GM11168 (cell line): ENCODE data around the gene RET.

ENCODE experiments used
- in situ Hi-C: fragments of 300-500 bp; cut with MboI; formaldehyde crosslinking; loops from one replicate; pipeline ENCODE4 v1.12.0; 2022; ENCODE audit warnings: low sequenced_read_pairs; ENCODE audit not compliant: unreplicated experiment

The RET gene

DNA sequence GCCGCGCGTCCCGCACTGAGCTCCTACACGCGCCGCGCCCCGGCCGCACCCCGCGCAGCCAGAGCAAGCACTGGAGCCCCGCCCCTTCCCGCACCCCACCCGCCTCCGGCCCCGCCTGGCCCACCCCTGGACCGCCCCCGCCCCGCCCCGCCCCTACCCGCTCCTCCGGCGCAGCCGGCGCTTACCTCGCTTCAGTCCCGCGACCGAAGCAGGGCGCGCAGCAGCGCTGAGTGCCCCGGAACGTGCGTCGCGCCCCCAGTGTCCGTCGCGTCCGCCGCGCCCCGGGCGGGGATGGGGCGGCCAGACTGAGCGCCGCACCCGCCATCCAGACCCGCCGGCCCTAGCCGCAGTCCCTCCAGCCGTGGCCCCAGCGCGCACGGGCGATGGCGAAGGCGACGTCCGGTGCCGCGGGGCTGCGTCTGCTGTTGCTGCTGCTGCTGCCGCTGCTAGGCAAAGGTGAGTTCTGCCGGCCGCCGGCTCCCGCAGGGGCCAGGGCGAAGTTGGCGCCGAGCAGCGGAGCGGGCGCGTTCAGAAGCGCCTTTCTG lies at the start of gene RET:
TSS of gene RET (plus strand) at position 194 of the 545 bp plus-strand sequence. CDS start at position 384, 190 bp downstream.
- in situ Hi-C loops: no loop called here

GRCh38 chr10:43027331-43027955 lies 49.4 kb upstream of the RET start:
- in situ Hi-C loops: no loop called here

GRCh38 chr10:43028143-43028542 lies 48.7 kb upstream of the RET start:
- in situ Hi-C loops: no loop called here

DNA sequence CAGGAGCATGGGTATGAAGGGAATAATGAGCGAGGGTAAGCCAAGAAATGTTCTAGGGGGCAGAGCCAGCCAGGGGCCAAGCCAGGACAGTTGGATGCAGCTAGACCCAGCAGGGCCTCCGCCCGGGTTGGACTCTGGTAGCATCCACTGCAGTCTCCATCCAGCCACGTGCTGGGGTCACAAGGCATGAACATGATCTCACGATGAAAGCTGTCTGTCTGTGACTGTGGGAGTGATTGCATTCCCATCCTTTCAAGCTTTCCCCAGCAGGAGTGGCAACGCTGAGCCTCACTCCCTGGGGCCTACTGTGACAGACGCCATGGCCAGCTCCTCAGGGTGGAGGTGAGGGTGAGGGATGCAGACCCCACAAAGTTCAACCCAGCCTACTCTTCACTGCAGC lies 47.8 kb upstream of the RET start:
- in situ Hi-C loops: no loop called here

DNA sequence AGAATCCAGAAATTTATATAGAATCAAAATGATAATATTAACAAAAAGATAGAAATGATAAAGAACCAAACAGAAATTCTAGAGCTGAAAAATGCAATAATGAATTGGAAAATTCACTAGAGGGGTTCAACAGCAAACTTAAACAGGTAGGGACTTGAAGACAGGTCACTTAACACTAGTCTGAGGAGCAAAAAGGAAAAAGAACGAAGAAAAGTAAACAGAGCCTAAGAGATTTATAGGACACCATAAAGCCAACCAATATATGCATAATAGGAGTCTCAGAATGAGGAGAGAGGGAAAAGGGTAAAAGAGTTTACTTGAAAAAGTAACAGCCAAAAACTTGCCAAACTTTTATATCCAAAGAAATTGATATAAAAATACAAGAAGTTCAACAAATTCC lies 44.3 kb upstream of the RET start:
- in situ Hi-C loops: no loop called here

- in situ Hi-C loops: no loop called here
Measured at GRCh38 chr10:43035800-43036199, 41.1 kb upstream of the RET start.

GRCh38 chr10:43036481-43037428 lies 40.1 kb upstream of the RET start:
- in situ Hi-C loops: no loop called here

DNA sequence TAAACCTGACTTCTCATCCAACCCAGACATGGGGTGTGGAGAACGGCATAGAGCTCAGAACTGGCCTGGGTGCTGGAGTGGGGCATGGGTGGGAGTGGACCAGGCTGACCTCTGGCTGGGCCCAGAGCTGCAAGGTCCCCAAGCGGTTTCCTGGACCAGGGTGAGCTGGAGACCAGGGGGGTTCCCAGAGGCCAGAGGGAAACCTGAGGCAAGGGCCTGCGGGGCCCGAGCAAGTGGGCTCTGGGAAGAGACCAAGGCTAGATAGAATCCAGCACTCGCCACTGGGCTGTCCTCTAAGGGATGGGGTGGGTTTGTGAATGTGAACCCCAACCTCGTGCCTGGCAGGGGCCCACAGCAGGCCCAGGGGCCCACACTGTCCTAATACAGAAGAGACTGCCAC lies 39.4 kb upstream of the RET start:
- in situ Hi-C loops: no loop called here

- in situ Hi-C loops: no loop called here
Measured at GRCh38 chr10:43037942-43038782, 38.7 kb upstream of the RET start.

- in situ Hi-C loops: no loop called here
Measured at GRCh38 chr10:43038783-43039623, 37.9 kb upstream of the RET start.

DNA sequence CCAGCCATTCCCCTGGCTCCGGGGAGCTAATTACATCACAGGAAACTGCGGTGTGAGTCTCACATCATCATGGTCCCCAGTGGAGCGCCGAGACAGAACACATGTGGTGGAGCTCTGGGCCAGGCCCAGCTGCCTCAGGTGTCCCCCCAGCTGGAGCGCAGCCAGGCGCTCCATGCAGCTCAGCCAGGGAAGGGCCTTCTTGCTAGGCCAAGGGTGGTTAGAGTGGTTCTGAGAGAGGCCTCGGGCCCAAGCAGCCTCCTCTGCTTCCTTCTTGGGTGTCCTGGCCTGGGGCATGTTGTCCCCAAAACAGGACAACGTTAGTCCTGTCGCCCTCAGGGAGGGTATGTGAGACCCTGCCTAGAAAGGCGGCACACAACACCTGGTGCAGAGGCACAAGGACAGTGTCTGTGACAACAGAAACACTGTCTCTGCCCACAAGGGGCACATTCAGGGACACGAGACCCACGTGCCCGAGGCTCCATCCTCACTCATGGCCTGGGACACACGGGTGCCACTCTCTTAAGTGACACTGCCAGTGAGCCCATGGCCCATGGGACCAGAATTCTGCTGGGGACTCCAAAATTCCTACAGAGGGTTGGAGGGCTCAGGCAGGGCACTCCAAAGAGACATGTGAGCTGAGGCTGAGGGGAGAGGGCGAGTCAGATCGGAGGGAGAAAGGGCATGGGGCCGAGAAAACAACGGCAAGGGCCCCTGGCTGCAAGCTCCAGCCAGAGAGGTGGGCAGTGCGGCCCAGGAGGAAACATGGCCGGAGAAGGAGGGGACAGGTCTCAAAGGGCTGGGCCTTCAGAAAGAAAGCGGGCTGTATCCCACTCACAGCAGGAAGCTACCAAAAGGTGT lies 37.0 kb upstream of the RET start:
- in situ Hi-C loops: no loop called here

DNA sequence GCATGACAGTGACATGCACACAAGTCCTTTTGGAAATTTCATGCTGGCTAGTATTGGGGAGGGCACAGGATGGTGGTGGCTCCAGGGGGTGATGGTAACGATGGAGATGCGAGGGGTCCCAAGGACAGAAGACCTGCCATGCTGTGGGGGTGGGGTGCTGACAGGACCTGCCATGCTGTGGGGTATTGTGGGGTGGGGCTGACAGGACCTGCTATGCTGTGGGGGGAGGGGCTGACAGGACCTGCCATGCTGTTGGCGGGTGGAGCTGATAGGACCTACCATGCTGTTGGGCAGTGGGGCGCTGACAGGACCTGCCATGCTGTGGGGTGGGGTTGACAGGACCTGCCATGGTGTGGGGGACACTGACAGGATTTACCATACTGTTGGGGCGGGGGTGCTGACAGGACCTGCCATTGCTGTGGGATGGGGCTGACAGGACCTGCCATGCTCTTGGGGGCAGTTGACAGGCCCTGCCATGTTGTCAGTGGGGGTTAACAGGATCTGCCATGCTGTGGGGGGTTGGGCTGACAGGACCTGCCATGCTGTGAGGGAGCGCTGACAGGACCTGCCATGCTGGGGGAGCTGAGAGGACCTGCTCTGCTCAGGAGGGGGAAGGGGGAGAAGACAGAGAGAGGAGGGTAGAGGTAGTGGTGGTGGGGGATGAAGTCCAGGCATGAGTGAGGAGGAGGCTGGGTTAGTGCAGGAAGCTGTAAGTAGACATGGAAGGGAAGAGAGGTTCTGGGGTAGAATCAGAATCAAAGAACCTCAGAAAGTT lies 36.2 kb upstream of the RET start:
- in situ Hi-C loops: no loop called here

DNA sequence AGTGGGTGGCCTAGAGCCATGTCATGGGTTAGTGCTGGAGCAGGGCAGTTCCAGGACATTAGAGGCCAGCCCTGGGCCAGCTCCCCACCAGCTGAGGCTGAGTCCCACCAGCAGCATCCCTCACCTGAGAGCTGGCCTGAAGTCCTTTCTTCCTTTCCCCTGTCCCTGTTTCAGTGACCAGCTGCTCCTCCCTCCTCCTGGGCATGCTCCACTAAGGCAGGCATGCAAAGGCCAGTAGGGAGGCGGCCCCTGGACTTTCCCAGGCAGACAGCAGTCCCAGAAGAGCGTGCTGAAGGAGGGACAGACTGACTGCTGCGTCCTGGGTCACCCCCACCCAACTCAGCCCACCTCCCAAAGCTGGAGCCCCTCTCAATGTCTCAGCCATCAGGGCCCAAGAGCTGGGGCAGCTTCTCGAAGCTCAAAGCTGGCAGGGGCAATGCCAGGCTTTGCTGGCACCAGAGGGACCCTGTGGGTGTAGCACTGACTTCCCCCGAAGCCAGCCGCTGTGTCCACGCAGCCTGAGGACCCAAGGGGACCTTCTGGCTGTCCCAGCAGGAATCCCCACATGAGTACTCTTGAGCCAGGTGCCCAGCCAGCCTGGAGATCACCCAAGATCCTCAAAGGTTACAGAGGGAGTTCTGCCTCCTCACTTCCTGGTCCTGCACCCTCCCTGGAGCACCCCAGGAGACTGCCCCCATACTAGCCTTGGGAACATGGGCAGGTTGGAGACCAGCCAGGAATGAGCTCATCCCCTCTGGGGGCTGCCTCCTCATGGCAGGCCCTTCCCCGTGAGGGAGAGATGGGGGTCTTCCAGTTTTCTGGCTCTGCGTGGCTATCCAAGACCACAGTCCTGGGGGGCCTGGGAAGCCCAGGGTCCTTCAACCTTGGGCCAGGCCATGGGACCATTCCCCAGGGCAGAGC lies 35.2 kb upstream of the RET start:
- in situ Hi-C loops: no loop called here

DNA sequence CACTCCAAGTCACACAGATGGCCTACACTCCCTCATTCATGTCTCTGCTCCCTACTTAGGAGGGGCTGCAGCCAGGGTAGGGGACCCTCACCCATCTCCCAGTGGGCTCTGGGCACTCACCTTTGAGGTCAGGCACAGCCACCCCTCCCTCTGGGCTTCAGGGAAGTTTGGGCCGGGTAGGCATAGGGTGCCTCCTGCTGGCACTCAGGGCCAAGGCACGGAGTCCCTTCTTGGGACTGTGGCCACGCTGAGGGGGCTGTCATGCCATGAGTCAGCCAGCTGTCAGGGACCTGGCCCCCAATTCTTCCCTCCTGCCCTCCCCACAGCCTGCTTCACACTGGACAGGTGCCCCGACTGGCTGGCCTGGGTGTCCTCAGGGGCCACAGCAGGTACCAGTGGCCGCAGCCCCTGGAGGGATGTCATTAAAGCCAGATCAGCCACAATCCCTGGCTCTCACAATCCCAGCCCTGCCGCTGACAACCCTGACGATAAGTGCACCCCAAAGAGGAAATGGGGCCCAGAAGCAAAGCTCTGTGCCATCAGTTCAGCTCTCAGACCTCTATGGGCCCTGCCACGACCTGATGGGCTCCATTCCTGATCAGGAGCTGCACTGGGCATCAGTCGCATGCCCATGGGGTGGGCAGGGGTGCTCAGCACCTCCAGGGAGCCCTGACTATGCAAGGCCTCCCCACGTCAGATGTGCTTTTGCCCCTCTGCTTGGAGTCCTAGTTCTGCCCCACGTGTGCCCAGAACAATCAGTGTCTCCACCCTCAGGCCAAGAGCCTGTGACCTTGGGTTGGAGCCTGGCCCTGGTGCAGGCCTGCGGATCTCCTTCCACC lies 34.1 kb upstream of the RET start:
- in situ Hi-C loops: no loop called here

- in situ Hi-C loops: no loop called here
Measured at GRCh38 chr10:43043342-43043772, 33.5 kb upstream of the RET start.
